ENCODE data around the gene MCC. TPM values are rescaled to one million over a fixed set of nuclear protein-coding genes. Genes with fewer than 3 reads are reported as not detected.

The MCC gene
- total RNA-seq, 1 experiment from 2014 or later, result 7.6 TPM

- Histone ChIP-seq H3K23ac (ENCODE audit: insufficient read length, low read depth, low read length) (no peak overlapping the region), H3K9me3 (ENCODE audit: control insufficient read depth, low read depth, low read length) (no peaks in the 10 kb centered on the region), H3K9ac (ENCODE audit: extremely low read depth, insufficient read length, low read length) (no peak overlapping the region), H2BK120ac (ENCODE audit: low read depth, low read length, poor library complexity, severe bottlenecking) (no peak overlapping the region), H4K5ac (ENCODE audit: insufficient read length, low read depth, low read length) (no peak overlapping the region), H3K23me2 (ENCODE audit: insufficient read length, low read depth, low read length, poor library complexity, severe bottlenecking) (no peaks in the 10 kb centered on the region), H4K91ac (ENCODE audit: insufficient read length, low read depth, low read length) (no peak overlapping the region), H2BK20ac (ENCODE audit: low read depth, low read length, poor library complexity, severe bottlenecking) (no peak overlapping the region), H3T11ph (ENCODE audit: low read length) (no peak overlapping the region), H3K4me2 (ENCODE audit: insufficient read depth, insufficient read length, low read length) (no peak overlapping the region), H3K14ac (ENCODE audit: insufficient read depth, low read length) (no peak overlapping the region), H3K56ac (ENCODE audit: insufficient read length, low read depth, low read length) (no peak overlapping the region), H3K79me2 (ENCODE audit: insufficient read depth, low read length) (no peaks in the 10 kb centered on the region), H4K8ac (replicated peaks; ENCODE audit: insufficient read length, low read depth, low read length) (no peak overlapping the region), H4K20me1 (ENCODE audit: control insufficient read depth, insufficient read depth, insufficient read length) (no peaks in the 10 kb centered on the region), H3K4me1 (ENCODE audit: insufficient read depth, low read length) (peaks cover 2% of the 10 kb centered on the region; the same call in 1 of the 2 replicates), H2AFZ (ENCODE audit: low read length) (no peak overlapping the region), H2BK15ac (ENCODE audit: low read depth, low read length) (no peak overlapping the region), H3K4ac (ENCODE audit: low read depth, low read length) (no peak overlapping the region), H3K27ac (ENCODE audit: insufficient read length, low read depth, low read length) (no peak overlapping the region), H2BK12ac (ENCODE audit: insufficient read length, low read depth, low read length) (no peak overlapping the region), H3K79me1 (ENCODE audit: insufficient read depth, low read depth, low read length, poor library complexity, severe bottlenecking) (no peaks in the 10 kb centered on the region), H2AK5ac (ENCODE audit: insufficient read length, low read length) (no peak overlapping the region), H2BK5ac (ENCODE audit: insufficient read length, low read length) (no peak overlapping the region), H3K27me3 (ENCODE audit: insufficient read depth, low read length) (no peaks in the 10 kb centered on the region), H3K18ac (ENCODE audit: insufficient read length, low read depth, low read length) (no peak overlapping the region)
- TF ChIP-seq CTCF (conservative IDR thresholded peaks at IDR 0.05), result no peak
- Mint-ChIP-seq H3K27ac (no peak overlapping the region), H3K9me3 (peaks cover 7% of the 10 kb centered on the region in 2 experiments), H3K36me3 (ENCODE audit: insufficient read depth in 1 of 3, low read depth in 3 of 3) (peaks cover 4 to 18% (median 13%) of the 10 kb centered on the region in 3 experiments; a peak in 6 of 7 replicates), H3K4me1 (peaks cover 19 to 28% of the 10 kb centered on the region in 2 experiments), H3K4me3 (no peak overlapping the region), H3K27me3 (ENCODE audit: low read depth) (no peaks in the 10 kb centered on the region)
- no CpG with 5 or more reads among the region's 3 CpGs for WGBS (ENCODE audit: extremely low coverage, insufficient read length, low lambda C conversion rate)
- no peak for DNase-seq
These were observed 299.0 kb downstream of the MCC start for GRCh38 chr5:113189291-113189690.

Data from H9 (cell line).